T-helper 9 cell (primary cell): ENCODE measurements around the gene CSF1R.

Experiments used
- DNase-seq: peaks from one replicate; pipeline ENCODE4 v3.0.0-alpha.2; 2020
- total RNA-seq, 2 donors: gene quantifications; one replicate each; lab custom pipeline; 2026; lab: John Stamatoyannopoulos, UW

CSF1R gene
- total RNA-seq, result 0 to 0.14 reads per million in 2 donors

GRCh38 chr5:150085950-150086715, at the start of gene CSF1R:
CSF1R (minus strand) TSS chr5:150086554; CDS start chr5:150086427, 127 bp downstream.
- no peak for DNase-seq

GRCh38 chr5:150135557-150136304, 49.4 kb upstream of the CSF1R start:
- DNase-seq, result no peak

- DNase-seq, result no peak
Measured at GRCh38 chr5:150134198-150134588, 47.8 kb upstream of the CSF1R start.

GRCh38 chr5:150133581-150134197, 47.3 kb upstream of the CSF1R start:
- DNase-seq, result no peak

- DNase-seq, result no peak
Measured at GRCh38 chr5:150132740-150133139, 46.4 kb upstream of the CSF1R start.

- DNase-seq, result no peak
Measured at GRCh38 chr5:150131978-150132694, 45.8 kb upstream of the CSF1R start.

GRCh38 chr5:150131461-150131860, 45.1 kb upstream of the CSF1R start:
- DNase-seq, result no peak

GRCh38 chr5:150130493-150130922, 44.2 kb upstream of the CSF1R start:
- no peak for DNase-seq

- no peak for DNase-seq
Measured at GRCh38 chr5:150129813-150130492, 43.6 kb upstream of the CSF1R start.

- no peak for DNase-seq
Measured at GRCh38 chr5:150129454-150129812, 43.1 kb upstream of the CSF1R start.

- no peak for DNase-seq
Measured at GRCh38 chr5:150126921-150127265, 40.5 kb upstream of the CSF1R start.

GRCh38 chr5:150126199-150126920, 40.0 kb upstream of the CSF1R start:
- no peak for DNase-seq

- DNase-seq, result no peak
Measured at GRCh38 chr5:150125334-150125733, 39.0 kb upstream of the CSF1R start.

GRCh38 chr5:150124596-150124995, 38.2 kb upstream of the CSF1R start:
- DNase-seq, result no peak

- DNase-seq, result no peak
Measured at GRCh38 chr5:150124111-150124557, 37.8 kb upstream of the CSF1R start.

GRCh38 chr5:150123542-150123941, 37.2 kb upstream of the CSF1R start:
- DNase-seq, result no peak

GRCh38 chr5:150122536-150123481, 36.5 kb upstream of the CSF1R start:
- DNase-seq, result no peak

GRCh38 chr5:150122158-150122510, 35.8 kb upstream of the CSF1R start:
- no peak for DNase-seq

- DNase-seq, result no peak
Measured at GRCh38 chr5:150121448-150122157, 35.2 kb upstream of the CSF1R start.
